H9 (cell line): ENCODE data around the gene PTBP3. TPM values are rescaled to one million over a fixed set of nuclear protein-coding genes. Genes with fewer than 3 reads are reported as not detected.
A peak's percentile ranks its signal among the peaks of the same experiment; 100 is the strongest.

Experiments used
- DNase-seq: peaks from one replicate; pipeline ENCODE4 v3.0.0-alpha.2; 2017
- H2AFZ ChIP-seq: one replicate; pipeline ENCODE4 v1.6.1; 2013; ENCODE audit warnings: mild to moderate bottlenecking, low read length, control low read depth, moderate library complexity
- H2AK5ac ChIP-seq: 2 replicates; pipeline ENCODE4 v1.6.1; 2013; ENCODE audit warnings: low read length, control low read depth, mixed read lengths; ENCODE audit not compliant: insufficient read length
- H2BK120ac ChIP-seq: one replicate; pipeline ENCODE4 v1.6.1; 2013; ENCODE audit warnings: low read depth, mild to moderate bottlenecking, low read length, control low read depth, inconsistent platforms; ENCODE audit not compliant: poor library complexity, severe bottlenecking
- H2BK12ac ChIP-seq: 2 replicates; pipeline ENCODE4 v1.6.1; 2013; ENCODE audit warnings: low read length, control low read depth, mixed read lengths, low read depth; ENCODE audit not compliant: insufficient read length
- H2BK15ac ChIP-seq: 2 replicates; pipeline ENCODE4 v1.6.1; 2013; ENCODE audit warnings: low read depth, low read length, control low read depth
- H2BK20ac ChIP-seq: one replicate; pipeline ENCODE4 v1.6.1; 2013; ENCODE audit warnings: low read depth, mild to moderate bottlenecking, low read length, control low read depth, inconsistent platforms; ENCODE audit not compliant: poor library complexity, severe bottlenecking
- H2BK5ac ChIP-seq: 2 replicates; pipeline ENCODE4 v1.6.1; 2013; ENCODE audit warnings: low read length, control low read depth, mixed read lengths; ENCODE audit not compliant: insufficient read length
- H3K14ac ChIP-seq: 2 replicates; pipeline ENCODE4 v1.6.1; 2013; ENCODE audit warnings: low read length, control low read depth; ENCODE audit not compliant: insufficient read depth
- H3K18ac ChIP-seq: 2 replicates; pipeline ENCODE4 v1.6.1; 2013; ENCODE audit warnings: low read depth, mild to moderate bottlenecking, mixed read lengths, low read length, control low read depth; ENCODE audit not compliant: insufficient read length
- H3K23ac ChIP-seq: 2 replicates; pipeline ENCODE4 v1.6.1; 2013; ENCODE audit warnings: low read length, control low read depth, mixed read lengths, low read depth; ENCODE audit not compliant: insufficient read length
- H3K23me2 ChIP-seq: 2 replicates; pipeline ENCODE4 v1.6.1; 2013; ENCODE audit warnings: low read depth, mild to moderate bottlenecking, mixed read lengths, low read length, control low read depth; ENCODE audit not compliant: insufficient read length, poor library complexity, severe bottlenecking
- H3K27ac ChIP-seq: 2 replicates; pipeline ENCODE4 v1.5.1; 2013; ENCODE audit warnings: low read length, control low read depth, mixed read lengths, low read depth; ENCODE audit not compliant: insufficient read length
- H3K27me3 ChIP-seq: 2 replicates; pipeline ENCODE4 v1.6.1; 2013; ENCODE audit warnings: low read length, control low read depth, inconsistent platforms; ENCODE audit not compliant: insufficient read depth
- H3K4ac ChIP-seq: 2 replicates; pipeline ENCODE4 v1.6.1; 2013; ENCODE audit warnings: low read depth, mild to moderate bottlenecking, control low read depth, inconsistent platforms, low read length, moderate library complexity
- H3K4me1 ChIP-seq: 2 replicates; pipeline ENCODE4 v1.6.1; 2013; ENCODE audit warnings: low read length, control low read depth, inconsistent platforms; ENCODE audit not compliant: insufficient read depth
- H3K4me2 ChIP-seq: 2 replicates; pipeline ENCODE4 v1.6.1; 2013; ENCODE audit warnings: low read length, control low read depth, mixed read lengths; ENCODE audit not compliant: insufficient read length, insufficient read depth
- H3K56ac ChIP-seq: 2 replicates; pipeline ENCODE4 v1.6.1; 2013; ENCODE audit warnings: low read depth, mild to moderate bottlenecking, mixed read lengths, low read length, control low read depth; ENCODE audit not compliant: insufficient read length
- H3K79me1 ChIP-seq: 2 replicates; pipeline ENCODE4 v1.6.1; 2013; ENCODE audit warnings: low read depth, mild to moderate bottlenecking, moderate library complexity, low read length, control low read depth, inconsistent platforms; ENCODE audit not compliant: insufficient read depth, poor library complexity, severe bottlenecking
- H3K79me2 ChIP-seq: 2 replicates; pipeline ENCODE4 v1.6.1; 2013; ENCODE audit warnings: low read length, control low read depth, inconsistent platforms; ENCODE audit not compliant: insufficient read depth
- H3K9ac ChIP-seq: 2 replicates; pipeline ENCODE4 v1.6.1; 2013; ENCODE audit warnings: low read length, control low read depth, mixed read lengths; ENCODE audit not compliant: insufficient read length; ENCODE audit errors: extremely low read depth
- H3K9me3 ChIP-seq: one replicate; pipeline ENCODE4 v1.6.1; 2013; ENCODE audit warnings: low read depth, low read length, inconsistent platforms; ENCODE audit not compliant: control insufficient read depth
- H3T11ph ChIP-seq: one replicate; pipeline ENCODE4 v1.6.1; 2013; ENCODE audit warnings: mild to moderate bottlenecking, low read length, control low read depth, inconsistent platforms
- H4K20me1 ChIP-seq: one replicate; pipeline ENCODE4 v1.6.1; 2013; ENCODE audit not compliant: control insufficient read depth, insufficient read length, insufficient read depth
- H4K5ac ChIP-seq: 2 replicates; pipeline ENCODE4 v1.6.1; 2013; ENCODE audit warnings: low read depth, mild to moderate bottlenecking, mixed read lengths, low read length, control low read depth; ENCODE audit not compliant: insufficient read length
- H4K8ac ChIP-seq: replicated peaks from 2 replicates; pipeline ENCODE4 v1.6.1; 2013; ENCODE audit warnings: low read length, control low read depth, mixed read lengths, low read depth; ENCODE audit not compliant: insufficient read length
- H4K91ac ChIP-seq: 2 replicates; pipeline ENCODE4 v1.6.1; 2013; ENCODE audit warnings: low read depth, mild to moderate bottlenecking, moderate library complexity, mixed read lengths, low read length, control low read depth; ENCODE audit not compliant: insufficient read length
- H3K27ac Mint-ChIP-seq, 3 experiments: 2 replicates in 2 of 3; 3 replicates in 1 of 3; pipeline ENCODE4 v1.8.0; 2020 to 2021; ENCODE audit warnings: mixed read lengths in 3 of 3, mild to moderate bottlenecking in 1 of 3, moderate library complexity in 1 of 3
- H3K27me3 Mint-ChIP-seq: 2 replicates; pipeline ENCODE4 v1.8.0; 2021; ENCODE audit warnings: low read depth, mild to moderate bottlenecking, moderate library complexity, mixed read lengths
- H3K36me3 Mint-ChIP-seq, 3 experiments: 2 replicates in 2 of 3; 3 replicates in 1 of 3; pipeline ENCODE4 v1.8.0; 2020 to 2021; ENCODE audit warnings: low read depth in 3 of 3, mixed read lengths in 3 of 3; ENCODE audit not compliant: insufficient read depth in 1 of 3
- H3K4me1 Mint-ChIP-seq, 2 experiments: 2 replicates each; pipeline ENCODE4 v1.8.0; 2020; ENCODE audit warnings: mixed read lengths in 2 of 2
- H3K4me3 Mint-ChIP-seq, 2 experiments: 2 replicates in 1 of 2; 3 replicates in 1 of 2; pipeline ENCODE4 v1.8.0; 2020 to 2021; ENCODE audit warnings: mild to moderate bottlenecking in 2 of 2, mixed read lengths in 2 of 2, moderate library complexity in 1 of 2
- H3K9me3 Mint-ChIP-seq, 2 experiments: 2 replicates in 1 of 2; 3 replicates in 1 of 2; pipeline ENCODE4 v1.8.0; 2020; ENCODE audit warnings: mild to moderate bottlenecking in 2 of 2, mixed read lengths in 2 of 2, moderate library complexity in 1 of 2
- CTCF ChIP-seq: fragments of 200-600 bp; sonication (generic); conservative IDR thresholded peaks from 3 replicates; pipeline ENCODE4 v1.8.0; 2021; ENCODE audit warnings: antibody characterized with exemption, mild to moderate bottlenecking
- WGBS: extraction: QIAGEN DNeasy Blood & Tissue Kit; methylation state at CpG from one replicate; pipeline ENCODE4 v1.1.7; 2013; ENCODE audit warnings: missing lambda C conversion rate, low lambda C conversion rate, mixed read lengths; ENCODE audit not compliant: insufficient read length; ENCODE audit errors: extremely low coverage; 5-methylcytosine and 5-hydroxymethylcytosine counted together
- total RNA-seq: library from RNA; stranded (reverse); gene quantifications from 2 replicates; pipeline ENCODE4 v1.2.1, GENCODE V29; 2021

PTBP3 gene
- total RNA-seq, 1 experiment from 2014 or later, result 89.5 TPM

- no CpG with 5 or more reads among the region's 3 CpGs for WGBS
- Histone ChIP-seq H3K56ac (no peak overlapping the region), H2AFZ (no peak overlapping the region), H2AK5ac (no peak overlapping the region), H3T11ph (no peak overlapping the region), H2BK12ac (no peak overlapping the region), H2BK5ac (no peak overlapping the region), H3K4me1 (peaks cover 2% of the 10 kb centered on the region), H4K8ac (no peak overlapping the region), H4K5ac (no peak overlapping the region), H3K14ac (no peak overlapping the region), H3K27ac (no peak overlapping the region), H3K79me1 (peaks cover 4% of the 10 kb centered on the region), H3K18ac (no peak overlapping the region), H3K79me2 (no peaks in the 10 kb centered on the region; the same call in 1 of the 2 replicates), H3K23ac (no peak overlapping the region), H3K23me2 (no peaks in the 10 kb centered on the region), H3K4me2 (no peak overlapping the region), H3K27me3 (no peaks in the 10 kb centered on the region), H4K91ac (no peak overlapping the region), H4K20me1 (no peaks in the 10 kb centered on the region), H2BK20ac (no peak overlapping the region), H3K4ac (no peak overlapping the region), H2BK120ac (no peak overlapping the region), H2BK15ac (no peak overlapping the region), H3K9ac (no peak overlapping the region), H3K9me3 (no peaks in the 10 kb centered on the region)
- no peak for TF ChIP-seq CTCF
- no peak for DNase-seq
- Mint-ChIP-seq H3K4me3 (no peak overlapping the region), H3K36me3 (peaks cover 5 to 7% (median 6%) of the 10 kb centered on the region in 3 experiments; a peak in 6 of 7 replicates), H3K27me3 (no peaks in the 10 kb centered on the region), H3K9me3 (peaks cover 3% of the 10 kb centered on the region in 2 experiments; a peak in 4 of 5 replicates), H3K27ac (peak overlapping the region in 2 of 3 experiments; percentile 49 to 62; a peak in 4 of 7 replicates), H3K4me1 (peaks cover 29 to 51% of the 10 kb centered on the region in 2 experiments)
These were observed 55.3 kb downstream of the PTBP3 start for GRCh38 chr9:112278152-112278551.
